ENCODE measurements around the gene RAB27B. TPM values are rescaled to one million over a fixed set of nuclear protein-coding genes. Genes with fewer than 3 reads are reported as not detected.

The RAB27B gene
- total and polyA plus RNA-seq, 8 donors, result 1.8 to 102 (median 17.0) TPM

- DNase-seq, result no peak
- Histone ChIP-seq H3K9me3 (no peaks in the 10 kb centered on the region), H3K36me3 (no peaks in the 10 kb centered on the region), H3K27ac (no peak overlapping the region), H3K27me3 (no peaks in the 10 kb centered on the region), H3K4me3 (no peak overlapping the region), H3K4me1 (peaks cover 0 to 4% (median 0%) of the 10 kb centered on the region in 4 donors)
- WGBS, 5 donors, result 71 to 89% (median 84%) methylated on average over 1 of the region's 1 CpG
- intact Hi-C loops (cut with DNase I; ENCODE audit: low total_unique reads), result no loop called here
- TF ChIP-seq EP300 (IDR thresholded peaks at IDR 0.05) (no peak), POLR2AphosphoS5 (IDR thresholded peaks at IDR 0.05) (no peak), POLR2A (IDR thresholded peaks at IDR 0.05) (no peak)
- TF ChIP-seq, protein P1, sequence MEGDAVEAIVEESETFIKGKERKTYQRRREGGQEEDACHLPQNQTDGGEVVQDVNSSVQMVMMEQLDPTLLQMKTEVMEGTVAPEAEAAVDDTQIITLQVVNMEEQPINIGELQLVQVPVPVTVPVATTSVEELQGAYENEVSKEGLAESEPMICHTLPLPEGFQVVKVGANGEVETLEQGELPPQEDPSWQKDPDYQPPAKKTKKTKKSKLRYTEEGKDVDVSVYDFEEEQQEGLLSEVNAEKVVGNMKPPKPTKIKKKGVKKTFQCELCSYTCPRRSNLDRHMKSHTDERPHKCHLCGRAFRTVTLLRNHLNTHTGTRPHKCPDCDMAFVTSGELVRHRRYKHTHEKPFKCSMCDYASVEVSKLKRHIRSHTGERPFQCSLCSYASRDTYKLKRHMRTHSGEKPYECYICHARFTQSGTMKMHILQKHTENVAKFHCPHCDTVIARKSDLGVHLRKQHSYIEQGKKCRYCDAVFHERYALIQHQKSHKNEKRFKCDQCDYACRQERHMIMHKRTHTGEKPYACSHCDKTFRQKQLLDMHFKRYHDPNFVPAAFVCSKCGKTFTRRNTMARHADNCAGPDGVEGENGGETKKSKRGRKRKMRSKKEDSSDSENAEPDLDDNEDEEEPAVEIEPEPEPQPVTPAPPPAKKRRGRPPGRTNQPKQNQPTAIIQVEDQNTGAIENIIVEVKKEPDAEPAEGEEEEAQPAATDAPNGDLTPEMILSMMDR (IDR thresholded peaks at IDR 0.05), result no peak
These were observed 45.1 kb upstream of the RAB27B start for GRCh38 chr18:54783139-54783538.

DNA sequence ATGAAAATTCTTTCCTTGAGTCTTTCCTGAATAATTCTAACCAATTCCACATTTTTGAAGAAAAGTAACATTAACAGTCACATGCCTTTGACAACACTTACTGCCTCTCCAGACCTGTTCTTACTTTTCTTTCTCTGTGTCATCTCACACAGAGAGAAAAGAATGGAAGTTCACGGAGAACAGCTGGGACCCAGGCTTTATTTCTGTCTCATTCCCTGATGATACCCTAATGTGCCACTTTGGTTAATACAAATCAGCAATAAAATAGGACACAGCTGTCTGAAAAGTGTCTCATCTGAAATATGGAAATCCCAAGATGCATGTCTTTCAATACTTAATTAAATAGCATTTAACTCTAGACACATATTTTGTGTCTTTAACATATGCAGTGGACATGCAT, 42.1 kb upstream of the RAB27B start:
- H3K36me3 ChIP-seq, result no peaks in the 10 kb centered on the region
- H3K4me3 ChIP-seq, result no peak overlapping the region
- 93 to 100% (median 100%) methylated on average over 1 of the region's 1 CpG for WGBS, 5 donors
- DNase-seq, result no peak
- no peaks in the 10 kb centered on the region for H3K27me3 ChIP-seq
- TF ChIP-seq POLR2AphosphoS5 (IDR thresholded peaks at IDR 0.05) (no peak), POLR2A (IDR thresholded peaks at IDR 0.05) (no peak), EP300 (IDR thresholded peaks at IDR 0.05) (no peak)
- TF ChIP-seq, protein P1 (IDR thresholded peaks at IDR 0.05), result no peak
- no peak overlapping the region for H3K27ac ChIP-seq
- intact Hi-C loops (cut with DNase I; ENCODE audit: low total_unique reads), result no loop called here
- no peaks in the 10 kb centered on the region for H3K4me1 ChIP-seq
- H3K9me3 ChIP-seq, result no peaks in the 10 kb centered on the region

DNA sequence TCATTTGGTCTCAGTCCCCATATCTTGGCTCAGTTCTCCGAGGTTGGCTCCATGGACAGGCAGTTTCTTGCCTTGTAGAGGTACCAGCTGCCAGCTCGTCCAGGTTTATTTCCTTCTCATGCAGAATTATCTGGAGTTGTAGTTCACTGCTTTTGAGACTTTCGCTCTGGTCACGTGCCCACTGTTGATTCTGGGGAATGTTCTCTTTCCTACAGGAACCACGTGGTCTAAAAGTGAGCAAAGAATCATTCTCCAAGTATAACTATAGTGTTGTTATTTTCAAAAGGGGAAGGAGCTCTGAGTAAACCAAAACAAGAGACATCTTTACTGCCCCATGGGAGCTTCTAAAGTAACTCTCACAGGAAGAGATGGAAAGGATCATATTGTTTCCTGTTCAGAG, 41.2 kb upstream of the RAB27B start:
- Histone ChIP-seq H3K4me1 (no peaks in the 10 kb centered on the region), H3K27ac (peak overlapping the region in 1 of 5 donors; percentile 65), H3K27me3 (no peaks in the 10 kb centered on the region), H3K36me3 (no peaks in the 10 kb centered on the region), H3K4me3 (no peak overlapping the region), H3K9me3 (no peaks in the 10 kb centered on the region)
- WGBS, 5 donors, result 16 to 50% (median 34%) methylated on average over 5 of the region's 5 CpGs
- intact Hi-C loops (cut with DNase I; ENCODE audit: low total_unique reads), result no loop called here
- no peak for TF ChIP-seq POLR2A (IDR thresholded peaks at IDR 0.05)
- TF ChIP-seq POLR2AphosphoS5 (IDR thresholded peaks at IDR 0.05), result no peak
- TF ChIP-seq, protein P1 (IDR thresholded peaks at IDR 0.05), result no peak
- TF ChIP-seq EP300 (IDR thresholded peaks at IDR 0.05), result no peak
- peak; percentile 40 to 61 for DNase-seq

DNA sequence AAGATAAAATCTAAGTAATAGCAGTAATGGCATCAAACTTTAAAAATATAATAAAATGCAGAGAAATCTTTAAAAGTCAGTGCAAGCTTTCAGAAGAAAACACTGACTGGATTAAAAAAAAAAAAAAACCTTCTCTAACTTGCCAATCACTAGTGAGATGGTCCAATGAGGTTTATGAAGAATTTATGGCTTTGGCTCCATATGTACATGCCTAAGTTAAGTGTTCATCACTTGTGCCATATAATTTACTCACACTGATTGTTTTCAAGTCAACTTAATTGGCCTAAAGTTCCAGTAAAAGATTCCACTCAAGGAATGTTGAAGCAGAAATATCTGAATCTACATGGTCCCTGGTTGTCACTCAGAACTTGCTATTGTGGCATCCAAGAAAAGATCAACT, 40.7 kb upstream of the RAB27B start:
- H3K36me3 ChIP-seq, result no peaks in the 10 kb centered on the region
- intact Hi-C loops (cut with DNase I; ENCODE audit: low total_unique reads), result no loop called here
- no peaks in the 10 kb centered on the region for H3K4me1 ChIP-seq
- H3K4me3 ChIP-seq, result no peak overlapping the region
- H3K27ac ChIP-seq, result no peak overlapping the region
- no peak for DNase-seq
- no peaks in the 10 kb centered on the region for H3K27me3 ChIP-seq
- no peaks in the 10 kb centered on the region for H3K9me3 ChIP-seq
- TF ChIP-seq, protein P1 (IDR thresholded peaks at IDR 0.05), result no peak
- TF ChIP-seq POLR2A (IDR thresholded peaks at IDR 0.05) (no peak), POLR2AphosphoS5 (IDR thresholded peaks at IDR 0.05) (no peak), EP300 (IDR thresholded peaks at IDR 0.05) (no peak)
